Measurements from ENCODE around the gene AKT3.

Gene AKT3

GRCh38 chr1:243455760-243456651 lies 394.0 kb downstream of the AKT3 start:
- TF ChIP-seq ZFX (IDR thresholded peaks at IDR 0.05), result no peak
- no peak for TF ChIP-seq CTCF (conservative IDR thresholded peaks at IDR 0.05)
- H3K27ac ChIP-seq, result no peak overlapping the region

GRCh38 chr1:243454328-243454997 lies 395.6 kb downstream of the AKT3 start:
- H3K27ac ChIP-seq, result no peak overlapping the region

GRCh38 chr1:243452092-243452491 lies 398.0 kb downstream of the AKT3 start:
- H3K27ac ChIP-seq, result no peak overlapping the region
- no peak for TF ChIP-seq CTCF (conservative IDR thresholded peaks at IDR 0.05)
- no peak for TF ChIP-seq ZFX (IDR thresholded peaks at IDR 0.05)

More at GRCh38 chr1:243454328-243454997, 395.6 kb downstream of the AKT3 start:
- TF ChIP-seq ZFX (IDR thresholded peaks at IDR 0.05) (no peak), CTCF (conservative IDR thresholded peaks at IDR 0.05) (no peak)

- TF ChIP-seq ZFX (IDR thresholded peaks at IDR 0.05) (no peak), CTCF (conservative IDR thresholded peaks at IDR 0.05) (no peak)
- no peak overlapping the region for H3K27ac ChIP-seq
Observed at GRCh38 chr1:243449373-243449772, 400.7 kb downstream of the AKT3 start.

- H3K27ac ChIP-seq, result no peak overlapping the region
Observed at GRCh38 chr1:243447844-243448243, 402.2 kb downstream of the AKT3 start.

GRCh38 chr1:243447347-243447746 lies 402.7 kb downstream of the AKT3 start:
- TF ChIP-seq CTCF (conservative IDR thresholded peaks at IDR 0.05), result no peak
- TF ChIP-seq ZFX (IDR thresholded peaks at IDR 0.05), result no peak

More at GRCh38 chr1:243447844-243448243, 402.2 kb downstream of the AKT3 start:
- TF ChIP-seq CTCF (conservative IDR thresholded peaks at IDR 0.05) (no peak), ZFX (IDR thresholded peaks at IDR 0.05) (no peak)

GRCh38 chr1:243443557-243443956 lies 406.5 kb downstream of the AKT3 start:
- H3K27ac ChIP-seq, result no peak overlapping the region
- TF ChIP-seq CTCF (conservative IDR thresholded peaks at IDR 0.05) (no peak), ZFX (IDR thresholded peaks at IDR 0.05) (no peak)

More at GRCh38 chr1:243447347-243447746, 402.7 kb downstream of the AKT3 start:
- no peak overlapping the region for H3K27ac ChIP-seq

Data from C4-2B (cell line).